Adrenal gland (tissue), 5 donors: ENCODE measurements around the gene SAMD4B.

Source experiments
- POLR2A ChIP-seq, 2 donors: fragments of 450-650 bp; IDR thresholded peaks; one replicate each; pipeline ENCODE4 v1.6.1; 2017; ENCODE audit warnings: antibody characterized with exemption in 2 of 2, mild to moderate bottlenecking in 2 of 2, moderate library complexity in 1 of 2
- TF ChIP-seq, protein P1 (sequence below), 6 experiments: fragments of 450-650 bp in 4 of 6; fragments of 200-600 bp in 2 of 6; sonication (generic) in 1 of 6; IDR thresholded peaks; 1 replicate in 5 of 6; 2 replicates in 1 of 6; pipeline versions ENCODE4 v1.5.1 to v1.8.0; 2016 to 2021; ENCODE audit warnings: antibody characterized with exemption in 6 of 6, mild to moderate bottlenecking in 2 of 6, moderate library complexity in 1 of 6
- donor health status: DM: no; HTN: no; CAD: no.

DNA sequence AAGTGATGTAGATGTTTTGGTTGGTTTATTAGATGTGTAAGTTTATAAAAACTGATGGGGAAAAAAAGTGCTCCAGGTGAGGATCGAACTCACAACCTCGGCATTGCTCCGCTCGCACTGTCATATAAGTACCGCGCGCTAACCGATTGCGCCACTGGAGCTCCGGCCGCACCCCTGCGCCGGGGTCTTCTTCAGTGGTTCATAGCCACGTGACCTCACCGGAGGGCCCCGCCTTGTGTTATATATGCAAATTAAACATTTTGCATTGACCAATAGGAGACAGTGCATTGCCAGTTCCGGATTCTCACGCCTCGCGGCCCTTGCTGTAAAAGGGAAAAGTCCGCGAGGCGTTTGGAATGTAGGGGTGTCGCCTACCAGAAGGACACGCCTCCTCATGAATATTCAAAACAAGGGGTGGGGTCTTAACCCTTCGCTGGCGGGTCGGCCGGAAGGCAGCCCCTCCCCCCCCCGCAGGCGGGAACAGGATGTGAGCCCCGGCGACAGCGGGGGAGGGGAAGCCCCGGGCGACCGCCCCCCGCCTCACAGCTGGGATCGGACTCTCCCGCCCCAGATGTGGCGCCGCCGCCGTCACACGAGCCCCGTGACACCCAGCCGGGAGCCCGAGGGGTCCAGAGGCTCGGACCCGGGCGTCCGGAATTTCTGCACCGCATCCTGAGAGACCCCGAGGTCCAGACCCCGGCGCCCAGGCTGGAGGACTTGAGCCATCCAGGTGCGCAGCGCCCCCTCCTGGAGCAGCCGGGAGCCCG is 70.1 kb downstream of the SAMD4B start, which contains the start of gene PLEKHG2:
- TF ChIP-seq POLR2A (IDR thresholded peaks at IDR 0.05), result peak; percentile 89 to 97
- TF ChIP-seq, protein P1, sequence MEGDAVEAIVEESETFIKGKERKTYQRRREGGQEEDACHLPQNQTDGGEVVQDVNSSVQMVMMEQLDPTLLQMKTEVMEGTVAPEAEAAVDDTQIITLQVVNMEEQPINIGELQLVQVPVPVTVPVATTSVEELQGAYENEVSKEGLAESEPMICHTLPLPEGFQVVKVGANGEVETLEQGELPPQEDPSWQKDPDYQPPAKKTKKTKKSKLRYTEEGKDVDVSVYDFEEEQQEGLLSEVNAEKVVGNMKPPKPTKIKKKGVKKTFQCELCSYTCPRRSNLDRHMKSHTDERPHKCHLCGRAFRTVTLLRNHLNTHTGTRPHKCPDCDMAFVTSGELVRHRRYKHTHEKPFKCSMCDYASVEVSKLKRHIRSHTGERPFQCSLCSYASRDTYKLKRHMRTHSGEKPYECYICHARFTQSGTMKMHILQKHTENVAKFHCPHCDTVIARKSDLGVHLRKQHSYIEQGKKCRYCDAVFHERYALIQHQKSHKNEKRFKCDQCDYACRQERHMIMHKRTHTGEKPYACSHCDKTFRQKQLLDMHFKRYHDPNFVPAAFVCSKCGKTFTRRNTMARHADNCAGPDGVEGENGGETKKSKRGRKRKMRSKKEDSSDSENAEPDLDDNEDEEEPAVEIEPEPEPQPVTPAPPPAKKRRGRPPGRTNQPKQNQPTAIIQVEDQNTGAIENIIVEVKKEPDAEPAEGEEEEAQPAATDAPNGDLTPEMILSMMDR (IDR thresholded peaks at IDR 0.05), result peak; percentile 70 to 78 (median 78)
